MM.1S (cell line): ENCODE data around the gene SORCS2.

ENCODE experiments used
- DNase-seq: peaks from one replicate; pipeline ENCODE4 v3.0.0-alpha.2; 2015
- H2AFZ ChIP-seq: fragments of 300-600 bp; sonication (generic); 2 replicates; pipeline ENCODE4 v1.6.0; 2016; ENCODE audit warnings: antibody characterized with exemption, low read length
- H3F3A ChIP-seq: fragments of 300-600 bp; sonication (generic); 2 replicates; pipeline ENCODE4 v1.6.1; 2016; ENCODE audit warnings: mild to moderate bottlenecking, antibody characterized with exemption, low read length, moderate library complexity, mixed read lengths; ENCODE audit not compliant: insufficient read depth
- H3K27ac ChIP-seq: fragments of 300-600 bp; sonication (generic); 2 replicates; pipeline ENCODE4 v1.5.1; 2016; ENCODE audit warnings: mild to moderate bottlenecking, low read length
- H3K27me3 ChIP-seq: fragments of 300-600 bp; sonication (generic); replicated peaks from 2 replicates; pipeline ENCODE4 v1.6.0; 2016; ENCODE audit warnings: low read length; ENCODE audit not compliant: insufficient read depth
- H3K36me3 ChIP-seq: fragments of 300-600 bp; sonication (generic); replicated peaks from 2 replicates; pipeline ENCODE4 v1.6.1; 2016; ENCODE audit warnings: mild to moderate bottlenecking, low read length, mixed read lengths; ENCODE audit not compliant: insufficient read depth
- H3K4me1 ChIP-seq: fragments of 300-600 bp; sonication (generic); 2 replicates; pipeline ENCODE4 v1.6.1; 2016; ENCODE audit warnings: low read length, mixed read lengths
- H3K4me2 ChIP-seq: fragments of 300-600 bp; sonication (generic); 2 replicates; pipeline ENCODE4 v1.6.0; 2016; ENCODE audit warnings: low read depth, low read length
- H3K4me3 ChIP-seq: fragments of 300-600 bp; sonication (generic); 2 replicates; pipeline ENCODE4 v1.5.1; 2016; ENCODE audit warnings: low read length, mixed read lengths
- H3K79me2 ChIP-seq: fragments of 300-600 bp; sonication (generic); 2 replicates; pipeline ENCODE4 v1.6.1; 2016; ENCODE audit warnings: mixed run types, low read length, mixed read lengths
- H3K9ac ChIP-seq: fragments of 300-600 bp; sonication (generic); 2 replicates; pipeline ENCODE4 v1.6.1; 2016; ENCODE audit warnings: low read length, mixed read lengths
- H3K9me2 ChIP-seq: fragments of 300-600 bp; sonication (generic); replicated peaks from 2 replicates; pipeline ENCODE4 v1.6.1; 2016; ENCODE audit warnings: mild to moderate bottlenecking, low read length, mixed read lengths; ENCODE audit not compliant: insufficient read depth
- H3K9me3 ChIP-seq: fragments of 300-600 bp; sonication (generic); replicated peaks from 2 replicates; pipeline ENCODE4 v1.6.1; 2016; ENCODE audit warnings: mild to moderate bottlenecking, low read length, mixed read lengths; ENCODE audit not compliant: insufficient read depth
- H4K20me1 ChIP-seq: fragments of 300-600 bp; sonication (generic); 2 replicates; pipeline ENCODE4 v1.6.1; 2016; ENCODE audit warnings: mild to moderate bottlenecking, low read length, moderate library complexity, mixed read lengths; ENCODE audit not compliant: insufficient read depth
- CTCF ChIP-seq: fragments of 300-600 bp; sonication (generic); IDR thresholded peaks from 2 replicates; pipeline ENCODE4 v1.5.1; 2016; ENCODE audit warnings: antibody characterized with exemption, low read length, mixed read lengths
- EZH2 ChIP-seq: fragments of 300-600 bp; sonication (generic); optimal IDR thresholded peaks from 2 replicates; pipeline ENCODE3; 2017; ENCODE audit warnings: low read depth, mild to moderate bottlenecking, antibody characterized with exemption, low read length, mixed read lengths
- EZH2phosphoT487 ChIP-seq: fragments of 300-600 bp; sonication (generic); IDR thresholded peaks from 2 replicates; pipeline ENCODE4 v1.6.1; 2018; ENCODE audit warnings: antibody characterized with exemption, low read length

SORCS2 gene

DNA sequence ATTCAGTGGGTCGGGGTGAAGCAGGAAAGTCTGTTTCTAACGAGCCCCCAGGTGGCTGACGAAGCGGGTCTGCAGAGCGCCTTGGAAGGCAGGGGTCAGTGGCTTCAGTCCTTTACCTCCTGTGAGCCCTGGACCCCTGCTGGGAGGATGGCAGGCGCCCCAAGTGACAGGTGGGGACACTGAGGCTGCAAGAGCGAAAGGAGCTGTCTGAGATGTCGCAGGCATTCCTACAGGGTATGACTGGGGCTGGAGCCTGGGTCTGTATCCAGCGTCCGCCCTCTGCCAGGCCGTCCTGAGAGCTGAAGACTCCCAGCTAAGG lies 139.3 kb downstream of the SORCS2 start:
- Histone ChIP-seq H3K9me2 (no peaks in the 10 kb centered on the region), H3K9me3 (no peaks in the 10 kb centered on the region), H4K20me1 (no peaks in the 10 kb centered on the region), H3K27ac (no peak overlapping the region), H3K4me2 (no peak overlapping the region), H3K4me1 (no peaks in the 10 kb centered on the region), H3K27me3 (peaks cover 93% of the 10 kb centered on the region), H3K4me3 (no peak overlapping the region), H2AFZ (no peak overlapping the region), H3K79me2 (no peaks in the 10 kb centered on the region), H3K36me3 (no peaks in the 10 kb centered on the region), H3K9ac (no peak overlapping the region), H3F3A (no peaks in the 10 kb centered on the region)
- no peak for DNase-seq
- TF ChIP-seq EZH2phosphoT487 (no peak), CTCF (no peak), EZH2 (no peak)

GRCh38 chr4:7332216-7333023 lies 140.1 kb downstream of the SORCS2 start:
- H3K9me3 ChIP-seq, result no peaks in the 10 kb centered on the region
- H3K9me2 ChIP-seq, result no peaks in the 10 kb centered on the region
- H3K9ac ChIP-seq, result no peak overlapping the region
- no peak for TF ChIP-seq CTCF
- peaks cover 92% of the 10 kb centered on the region for H3K27me3 ChIP-seq
- no peak overlapping the region for H3K4me3 ChIP-seq
- no peaks in the 10 kb centered on the region for H3K36me3 ChIP-seq
- DNase-seq, result no peak
- H4K20me1 ChIP-seq, result no peaks in the 10 kb centered on the region
- H3K4me2 ChIP-seq, result no peak overlapping the region
- H3K79me2 ChIP-seq, result no peaks in the 10 kb centered on the region
- H3K4me1 ChIP-seq, result no peaks in the 10 kb centered on the region
- H2AFZ ChIP-seq, result no peak overlapping the region
- H3F3A ChIP-seq, result no peaks in the 10 kb centered on the region
- H3K27ac ChIP-seq, result no peak overlapping the region

GRCh38 chr4:7333024-7333780 lies 140.9 kb downstream of the SORCS2 start:
- H3K4me1 ChIP-seq, result no peaks in the 10 kb centered on the region
- H3F3A ChIP-seq, result no peaks in the 10 kb centered on the region
- H3K9ac ChIP-seq, result no peak overlapping the region
- peaks cover 92% of the 10 kb centered on the region for H3K27me3 ChIP-seq
- no peaks in the 10 kb centered on the region for H4K20me1 ChIP-seq
- no peaks in the 10 kb centered on the region for H3K79me2 ChIP-seq
- no peak overlapping the region for H2AFZ ChIP-seq
- H3K4me2 ChIP-seq, result no peak overlapping the region
- no peak overlapping the region for H3K4me3 ChIP-seq
- no peak overlapping the region for H3K27ac ChIP-seq
- TF ChIP-seq CTCF, result no peak
- no peak for TF ChIP-seq EZH2phosphoT487
- TF ChIP-seq EZH2, result no peak
- no peaks in the 10 kb centered on the region for H3K9me2 ChIP-seq
- no peak for DNase-seq
- H3K36me3 ChIP-seq, result no peaks in the 10 kb centered on the region
- no peaks in the 10 kb centered on the region for H3K9me3 ChIP-seq
